ENCODE results near the gene ROPN1. TPM values are rescaled to one million over a fixed set of nuclear protein-coding genes. Genes with fewer than 3 reads are reported as not detected.
"Not testable (repeated sequence)": the region's sequence is repeated elsewhere in the genome, so short reads cannot be mapped to it uniquely, and the experiment has no call there.

Gene ROPN1
- not detected in 2 replicates for total RNA-seq

DNA sequence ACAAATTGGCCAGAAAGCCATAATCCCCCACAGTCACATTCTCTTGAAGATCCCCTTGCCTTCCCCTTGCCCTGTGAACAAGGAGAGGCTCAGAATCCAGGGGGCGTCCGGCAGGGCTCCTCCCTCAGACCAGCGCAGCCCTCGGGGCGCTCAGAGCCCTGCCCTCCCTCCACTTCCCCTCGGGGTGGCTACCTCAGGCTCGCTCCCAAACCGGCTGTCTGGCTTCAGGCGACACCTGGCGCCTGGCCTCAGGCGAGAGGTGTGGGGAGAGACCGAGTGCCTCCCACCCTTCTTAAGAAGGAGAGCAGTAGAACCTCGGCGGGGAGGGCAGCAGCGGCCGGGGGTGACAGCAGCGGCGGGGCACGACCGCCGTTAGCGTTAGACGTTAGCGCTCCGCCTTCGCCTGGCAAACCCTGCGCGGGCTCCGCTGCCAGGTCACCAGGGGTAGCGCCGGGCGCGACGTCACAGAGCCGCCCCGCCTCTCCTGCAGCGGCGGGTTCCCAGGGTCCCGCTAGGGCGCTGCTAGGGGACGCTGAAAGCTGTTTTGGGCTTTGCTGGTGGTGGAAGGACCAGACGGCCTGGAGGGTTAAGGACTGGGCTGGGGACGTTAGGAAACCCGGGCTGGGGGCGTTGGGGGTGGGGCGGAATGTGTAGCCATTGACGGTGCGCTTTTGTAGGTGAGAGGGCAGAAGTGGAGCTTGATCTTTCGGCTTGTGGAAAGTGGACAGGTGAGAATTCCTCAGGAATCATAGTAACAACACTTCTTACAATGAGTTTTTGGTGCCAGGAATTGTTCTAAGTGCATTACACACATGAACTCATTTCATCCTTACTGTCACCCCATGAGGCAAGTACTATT lies at the start of gene ROPN1:
TSS of gene ROPN1 (minus strand) at position 395 of the 859 bp plus-strand sequence. CDS start 11,643 bp downstream, outside the sequence.
- not testable (repeated sequence) for DNase-seq (ENCODE audit: extremely low read depth, low read depth, low spot score)

DNA sequence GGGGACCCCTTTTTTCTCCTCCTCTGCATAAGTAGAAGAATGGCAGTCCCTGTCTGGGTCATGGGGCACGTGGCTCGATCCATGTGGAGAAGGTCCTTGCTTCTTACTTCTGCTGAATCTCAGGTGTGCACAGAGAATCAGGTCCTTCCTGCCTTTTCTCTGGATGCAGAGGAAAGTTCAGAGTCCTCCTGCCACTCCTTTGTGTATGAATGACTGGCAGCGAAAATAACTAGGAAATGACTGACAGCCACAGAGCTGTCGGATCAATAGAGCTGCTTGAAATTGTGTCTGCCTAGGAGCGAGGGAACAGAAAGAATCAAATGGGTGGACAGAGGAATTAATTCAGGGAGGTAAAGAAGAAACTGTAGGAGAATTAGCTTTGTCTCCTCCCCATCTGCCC lies 49.6 kb upstream of the ROPN1 start:
- DNase-seq (ENCODE audit: extremely low read depth, low read depth, low spot score) = no peak

DNA sequence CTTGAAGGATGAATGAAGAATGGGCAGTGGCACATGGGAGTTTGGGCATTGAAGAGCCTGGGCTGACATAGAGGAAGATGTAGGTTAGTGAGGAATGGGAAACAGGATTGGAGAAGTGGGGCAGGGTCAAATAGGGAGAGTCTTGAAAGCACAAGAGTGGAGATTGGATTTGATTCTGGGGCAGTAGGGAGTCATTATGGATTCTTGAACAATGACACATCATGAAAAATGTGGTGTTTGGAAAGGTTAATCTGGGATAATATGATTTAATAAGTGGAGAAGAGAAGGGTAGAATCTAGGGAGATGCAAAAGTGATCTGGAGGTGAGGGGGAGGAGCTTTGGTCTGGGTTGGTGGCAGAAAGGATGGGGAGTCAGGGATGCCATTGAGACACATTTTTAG lies 45.4 kb upstream of the ROPN1 start:
- no peak for DNase-seq (ENCODE audit: extremely low read depth, low read depth, low spot score)

DNA sequence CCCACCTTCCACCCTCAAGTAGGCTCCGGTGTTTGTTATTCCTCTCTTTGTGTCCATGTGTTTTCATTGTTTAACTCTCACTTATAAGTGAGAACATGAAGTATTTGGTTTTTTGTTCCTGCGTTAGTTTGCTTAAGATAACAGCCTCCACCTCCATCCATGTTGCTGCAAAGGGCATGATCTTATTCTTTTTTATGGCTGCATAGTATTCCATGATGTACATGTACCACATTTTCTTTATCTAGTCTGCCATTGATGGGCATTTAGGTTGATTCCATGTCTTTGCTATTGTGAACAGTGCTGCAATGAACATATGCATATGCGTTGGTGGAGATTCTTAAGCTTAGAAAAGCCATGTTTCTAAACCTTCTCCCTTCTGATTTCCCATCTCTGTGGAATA lies 44.3 kb upstream of the ROPN1 start:
- DNase-seq (ENCODE audit: extremely low read depth, low read depth, low spot score) = not testable (repeated sequence)

DNA sequence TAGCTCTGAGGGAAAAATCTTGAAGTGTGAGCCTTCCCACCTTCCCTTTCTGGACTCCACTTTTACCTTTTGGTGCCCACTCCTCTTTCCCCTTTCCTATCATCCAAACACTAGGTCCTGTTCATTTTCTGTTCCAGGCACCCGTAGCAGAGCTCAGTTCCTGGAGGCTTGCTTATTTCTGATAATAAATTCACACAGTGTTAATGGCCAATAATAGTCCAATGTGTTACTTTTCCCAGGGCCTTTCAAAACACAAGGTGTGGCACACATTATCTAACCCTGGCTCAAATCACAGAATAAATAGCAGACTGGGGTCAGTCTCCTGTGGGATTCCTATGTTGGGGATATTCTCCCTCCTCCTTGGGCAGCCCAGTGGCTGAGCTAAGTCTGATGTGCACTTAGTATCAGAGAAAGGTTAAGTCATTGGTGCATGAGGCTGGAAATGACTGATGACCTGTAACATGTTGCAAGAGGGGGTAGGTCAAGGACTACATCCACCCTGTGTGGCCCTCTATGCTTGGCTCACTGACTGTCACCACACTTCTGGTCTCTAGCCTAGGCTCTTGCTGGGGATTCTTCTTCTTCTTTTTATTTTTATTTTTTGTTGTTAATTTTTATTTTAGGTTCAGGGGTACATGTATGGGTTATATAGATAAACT lies 43.7 kb upstream of the ROPN1 start:
- no peak for DNase-seq (ENCODE audit: extremely low read depth, low read depth, low spot score)

DNA sequence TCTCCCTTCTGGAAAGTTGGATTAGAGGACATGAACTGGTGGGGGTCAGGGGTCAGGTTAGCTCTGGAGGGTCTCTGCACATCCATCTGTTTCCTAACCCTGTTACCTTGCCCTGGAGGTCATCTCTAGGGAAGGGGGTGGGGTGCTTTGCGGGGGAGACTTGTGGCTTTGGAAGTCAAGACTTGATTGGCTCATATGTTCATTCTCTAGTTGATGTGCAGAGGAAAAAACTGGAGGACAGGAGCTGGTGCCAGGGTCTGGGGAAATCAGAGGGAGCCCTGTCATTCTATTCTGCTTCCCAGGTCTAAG lies 42.9 kb upstream of the ROPN1 start:
- DNase-seq (ENCODE audit: extremely low read depth, low read depth, low spot score) = no peak

DNA sequence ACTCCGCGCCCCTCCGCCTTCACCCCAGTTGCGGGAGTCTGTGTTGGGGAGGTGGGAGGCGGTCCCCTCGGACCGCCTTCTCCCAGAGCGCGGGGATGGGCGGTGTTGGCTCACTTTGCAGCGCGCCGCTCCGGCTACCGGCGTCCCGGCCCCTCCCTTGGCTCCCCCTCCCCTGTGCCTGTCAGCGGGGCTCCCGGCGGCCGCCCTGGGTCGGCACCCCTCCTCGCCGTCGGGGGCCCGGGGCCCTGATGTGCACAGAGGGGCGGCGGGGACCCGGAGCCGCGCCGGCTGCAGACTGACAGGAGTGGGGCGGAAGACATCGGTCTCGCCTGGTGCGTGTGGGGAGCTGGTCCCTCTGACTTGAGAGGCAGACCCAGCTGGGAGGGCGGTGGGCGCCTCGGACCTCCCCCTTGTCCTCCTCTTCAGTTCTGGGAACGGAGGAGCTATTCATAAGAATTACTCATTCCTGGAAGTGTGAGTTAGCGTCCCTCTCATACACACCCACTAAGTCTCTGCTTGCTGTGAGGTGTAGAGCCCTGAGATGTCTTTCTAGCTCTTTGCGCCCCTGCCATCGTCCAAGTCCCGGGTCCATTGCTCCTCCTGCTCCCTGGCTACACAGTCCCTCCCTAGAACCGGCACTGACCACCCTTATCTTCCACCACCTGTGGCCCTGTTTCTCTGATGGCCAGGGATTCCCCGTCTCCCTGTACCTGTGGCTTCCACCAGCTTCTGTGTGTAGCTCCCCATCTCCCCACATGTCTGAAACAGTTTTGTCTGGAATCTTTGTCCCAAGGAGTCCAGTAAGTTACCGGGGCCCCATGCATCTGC lies 42.3 kb upstream of the ROPN1 start:
- DNase-seq (ENCODE audit: extremely low read depth, low read depth, low spot score) = no peak

DNA sequence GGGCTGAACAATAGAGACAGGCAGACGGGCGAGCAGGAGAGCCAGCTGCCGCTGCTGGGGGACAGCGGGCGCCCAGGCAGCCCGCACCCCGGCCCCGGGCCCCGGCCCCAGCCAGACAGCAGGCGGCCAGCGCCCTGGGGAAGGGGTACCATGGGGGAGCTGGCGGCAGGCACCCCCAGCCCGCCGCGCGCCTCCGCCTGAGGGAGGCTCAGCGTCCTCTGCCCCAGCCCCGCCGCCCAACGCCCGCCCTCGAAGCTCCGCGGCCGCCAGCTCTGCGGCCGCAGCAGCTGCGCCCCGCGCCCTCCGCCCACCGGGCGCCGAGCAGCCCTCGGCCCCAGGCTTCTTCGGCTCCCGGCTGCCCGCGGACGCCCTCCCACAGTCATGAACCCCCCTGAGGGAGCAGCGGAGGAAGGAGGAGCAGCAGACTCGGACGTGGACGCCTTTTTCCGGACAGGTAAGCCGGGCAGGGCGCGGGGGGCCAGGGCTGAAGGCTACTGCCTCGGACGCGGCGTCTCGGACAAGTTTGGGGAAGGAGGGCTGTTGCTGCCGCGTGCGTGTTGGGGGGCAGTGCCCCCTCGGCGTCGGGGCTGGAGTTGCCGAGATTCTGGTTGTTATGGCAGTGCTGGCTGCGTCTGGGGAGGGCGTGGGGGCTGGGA lies 41.6 kb upstream of the ROPN1 start, which contains the start of gene KALRN:
TSS of gene KALRN (plus strand) at position 10 of the 656 bp plus-strand sequence.
- no peak for DNase-seq (ENCODE audit: extremely low read depth, low read depth, low spot score)

DNA sequence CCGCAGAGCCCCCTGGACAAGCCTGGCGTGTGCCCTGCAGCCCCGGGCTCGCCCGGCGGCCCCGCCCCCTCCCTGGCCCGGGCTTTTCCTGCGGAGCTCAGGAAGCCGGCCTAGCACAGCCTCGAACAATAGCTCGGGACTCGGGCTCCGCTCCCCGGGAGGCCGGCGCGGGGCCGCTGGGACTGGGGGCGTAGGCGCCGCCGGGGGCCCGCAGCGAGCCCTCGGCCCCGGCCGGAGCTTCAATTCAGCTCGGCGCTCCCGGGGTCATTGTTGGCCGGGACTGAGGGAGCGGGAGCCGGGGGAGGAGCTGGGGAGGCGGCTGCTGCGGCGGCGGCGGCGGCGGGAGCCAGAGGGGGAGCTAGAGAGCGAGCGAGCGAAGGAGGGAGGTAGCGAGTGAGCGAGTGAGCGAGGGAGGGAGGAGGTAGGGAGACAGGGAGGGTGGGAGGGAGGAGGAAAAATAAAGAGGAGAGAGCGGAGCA lies 41.0 kb upstream of the ROPN1 start:
- DNase-seq (ENCODE audit: extremely low read depth, low read depth, low spot score) = no peak

DNA sequence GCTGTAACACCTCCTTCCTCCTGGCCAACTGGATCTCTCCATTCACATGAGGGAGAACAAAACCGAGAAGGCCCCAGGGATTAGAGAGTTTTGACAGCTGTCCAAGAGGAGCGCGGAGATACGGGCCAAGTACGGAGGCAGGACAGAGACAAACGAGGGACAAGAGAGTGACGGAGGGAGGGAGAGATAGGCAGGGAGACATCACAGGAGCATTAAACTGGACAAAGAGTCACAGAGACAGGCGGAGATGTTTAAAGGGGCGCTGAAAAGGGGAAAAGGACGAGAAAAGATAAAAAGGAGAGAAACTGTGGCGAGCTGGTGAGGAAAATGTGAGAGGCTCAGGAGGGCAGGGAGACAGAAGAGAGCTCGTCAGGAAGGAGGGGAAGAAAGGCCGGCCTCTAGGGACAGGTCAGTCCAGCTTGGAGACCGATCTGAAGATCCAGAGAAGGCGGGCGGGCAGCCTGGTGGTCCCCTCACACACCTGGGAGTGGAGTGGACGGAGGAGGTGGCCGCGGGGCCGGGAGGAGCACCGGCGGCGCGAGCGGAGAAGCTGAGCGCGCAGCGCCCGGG lies 40.5 kb upstream of the ROPN1 start:
- no peak for DNase-seq (ENCODE audit: extremely low read depth, low read depth, low spot score)

DNA sequence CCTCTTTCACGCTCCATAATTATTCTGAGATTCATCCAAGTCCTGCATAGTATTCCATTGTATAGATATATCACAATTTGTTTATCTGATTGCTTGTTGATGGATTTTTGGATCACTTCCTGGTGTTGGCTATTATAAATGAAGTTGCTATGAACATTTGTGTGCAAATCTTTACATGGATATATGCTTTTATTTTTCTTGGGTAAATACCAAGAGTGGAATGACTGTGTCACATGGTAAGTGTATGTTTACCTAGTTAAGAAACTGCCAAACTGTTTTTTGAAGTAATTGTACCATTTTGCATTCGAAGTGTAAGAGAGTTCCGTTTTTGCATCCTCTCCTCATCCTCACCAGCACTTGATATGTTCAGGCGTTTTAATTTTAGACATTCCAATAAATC lies 34.6 kb upstream of the ROPN1 start:
- DNase-seq (ENCODE audit: extremely low read depth, low read depth, low spot score) = no peak

DNA sequence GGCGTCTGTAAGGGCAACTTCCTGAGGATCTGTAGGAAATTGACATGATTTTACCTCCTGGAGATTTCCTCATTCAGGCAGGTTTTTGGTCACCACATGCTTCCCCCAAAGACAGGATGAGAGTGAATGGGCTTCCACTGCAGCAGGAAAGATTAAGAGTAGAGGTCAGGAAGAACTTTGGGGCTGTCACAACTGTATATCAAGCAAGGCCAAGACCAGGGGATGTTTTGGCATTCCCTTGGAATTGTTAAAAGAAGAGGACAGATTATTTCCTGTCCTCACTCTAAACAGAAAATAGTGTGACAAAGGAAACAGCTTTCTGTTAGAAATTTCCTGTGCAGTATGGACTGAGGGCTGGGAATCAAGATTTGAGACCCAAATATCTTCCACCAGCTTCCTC lies 31.6 kb upstream of the ROPN1 start:
- not testable (repeated sequence) for DNase-seq (ENCODE audit: extremely low read depth, low read depth, low spot score)

DNA sequence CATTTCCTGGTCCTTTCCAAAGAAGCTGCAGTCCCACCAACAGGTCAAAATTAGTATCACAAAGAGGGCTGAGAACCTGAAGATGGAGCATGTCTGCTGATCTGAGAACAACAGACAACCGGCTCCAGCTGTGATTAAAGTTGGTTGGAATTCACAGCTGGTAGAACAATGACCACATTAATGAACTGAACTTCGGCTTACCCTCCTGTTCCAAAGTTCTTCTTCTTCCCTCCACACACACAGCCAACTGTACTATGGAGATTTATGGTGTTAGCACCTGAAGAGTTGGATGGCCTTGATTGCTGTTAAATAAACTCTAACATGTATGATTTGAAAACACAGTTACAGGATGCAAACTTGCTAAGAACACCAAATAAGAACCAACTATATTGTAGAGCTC lies 27.4 kb upstream of the ROPN1 start:
- no peak for DNase-seq (ENCODE audit: extremely low read depth, low read depth, low spot score)

DNA sequence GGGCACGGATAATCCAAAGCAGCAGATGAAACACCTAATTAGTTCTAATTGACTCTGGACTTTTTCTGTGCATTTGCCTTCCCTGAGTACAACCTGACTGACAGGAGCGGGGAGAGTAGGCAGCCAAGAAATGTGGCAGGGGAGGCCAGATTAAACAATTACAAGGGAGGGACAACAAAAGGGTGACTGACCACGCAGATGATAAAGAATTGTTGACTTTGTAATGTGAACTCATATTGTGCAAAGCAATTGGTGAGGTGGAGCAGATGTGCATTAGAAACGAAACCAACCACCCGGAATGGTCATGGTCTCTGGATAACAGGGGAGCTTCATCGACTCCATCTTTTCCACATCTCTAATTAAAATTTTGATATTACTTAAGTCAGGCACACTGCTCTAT lies 25.6 kb upstream of the ROPN1 start:
- not testable (repeated sequence) for DNase-seq (ENCODE audit: extremely low read depth, low read depth, low spot score)

DNA sequence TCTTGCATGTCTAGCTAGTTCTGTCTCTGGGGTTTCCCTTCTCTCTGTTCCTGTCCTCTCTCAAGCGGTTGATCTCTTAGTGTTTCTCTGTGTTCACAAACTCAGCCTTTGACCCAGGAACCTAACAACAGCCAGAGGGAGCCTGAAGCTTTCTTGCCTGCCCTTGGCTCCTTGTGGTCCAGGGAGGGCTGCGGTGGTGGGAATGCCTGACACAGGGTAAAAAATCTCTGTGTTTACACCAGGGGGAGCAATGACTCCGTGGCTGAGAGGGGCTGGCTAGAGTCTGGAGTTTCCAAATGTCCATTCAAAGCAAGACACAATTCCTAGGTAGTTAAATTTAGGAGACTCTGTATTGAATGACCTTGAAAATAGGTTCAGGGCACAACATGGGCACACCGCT lies 24.6 kb upstream of the ROPN1 start:
- DNase-seq (ENCODE audit: extremely low read depth, low read depth, low spot score) = not testable (repeated sequence)

DNA sequence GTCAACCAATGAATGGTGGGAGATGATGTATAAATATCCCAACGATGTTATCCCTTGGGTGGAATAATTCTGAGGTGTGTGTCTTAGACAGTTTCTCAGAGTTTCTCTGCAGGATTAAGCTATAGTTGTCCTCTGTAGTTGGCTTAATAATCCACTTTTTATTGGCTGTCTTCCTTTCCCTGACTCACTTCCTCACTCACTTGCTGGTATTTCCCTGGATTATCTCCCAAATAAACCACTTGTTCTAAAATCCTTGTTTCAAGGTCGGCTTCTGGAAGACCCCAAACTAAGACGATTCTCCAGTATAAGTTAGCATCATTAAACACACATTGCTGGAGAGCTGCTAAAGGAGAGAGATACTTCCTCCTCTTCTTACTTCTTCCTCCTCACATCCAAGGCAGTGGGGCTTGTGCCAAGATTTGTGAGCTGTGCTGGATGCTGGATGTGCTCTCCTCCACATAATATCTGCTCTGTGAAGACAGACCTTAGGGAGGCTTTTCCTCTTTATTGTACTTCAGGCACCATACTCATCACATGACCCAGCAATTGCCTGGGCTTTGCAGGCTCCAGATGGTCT lies 22.5 kb upstream of the ROPN1 start:
- DNase-seq (ENCODE audit: extremely low read depth, low read depth, low spot score) = no peak

DNA sequence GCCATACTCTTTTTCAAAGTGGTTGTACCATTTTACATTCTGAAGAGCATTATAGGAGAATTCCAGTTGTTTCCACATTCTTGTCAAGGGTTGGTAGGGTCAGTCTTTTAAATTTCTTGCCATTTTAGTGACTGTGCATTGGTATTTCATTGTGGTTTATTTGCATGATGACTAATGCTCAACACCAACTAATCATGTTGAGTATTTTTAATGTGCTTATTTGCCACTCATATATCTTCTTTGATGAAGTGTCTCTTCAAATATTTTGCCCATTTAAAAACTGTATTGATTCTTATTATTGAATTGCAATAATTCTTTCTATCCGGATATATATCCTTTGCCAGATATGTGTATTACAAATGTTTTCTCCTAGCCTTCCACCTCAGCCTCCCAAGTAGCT lies 16.4 kb upstream of the ROPN1 start:
- not testable (repeated sequence) for DNase-seq (ENCODE audit: extremely low read depth, low read depth, low spot score)

DNA sequence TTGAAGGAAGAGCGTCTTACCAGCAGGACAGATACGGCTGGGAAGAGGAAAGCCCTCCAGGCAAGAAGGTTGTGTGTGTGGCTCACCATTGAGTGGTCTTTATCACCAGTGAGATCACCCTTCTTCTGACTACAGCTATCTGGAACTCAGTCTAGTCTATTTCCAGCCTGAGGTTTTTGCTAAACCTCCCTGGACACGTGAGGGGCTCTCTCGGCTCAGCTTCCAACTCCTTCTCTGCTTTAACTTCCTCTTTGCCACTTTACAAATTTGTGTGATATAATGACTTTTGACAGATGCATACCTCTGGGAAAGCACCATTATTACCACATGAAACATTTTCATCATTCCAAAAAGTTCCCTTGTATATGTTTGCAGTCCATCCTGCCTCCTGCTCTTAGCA lies 15.3 kb upstream of the ROPN1 start:
- DNase-seq (ENCODE audit: extremely low read depth, low read depth, low spot score) = no peak

DNA sequence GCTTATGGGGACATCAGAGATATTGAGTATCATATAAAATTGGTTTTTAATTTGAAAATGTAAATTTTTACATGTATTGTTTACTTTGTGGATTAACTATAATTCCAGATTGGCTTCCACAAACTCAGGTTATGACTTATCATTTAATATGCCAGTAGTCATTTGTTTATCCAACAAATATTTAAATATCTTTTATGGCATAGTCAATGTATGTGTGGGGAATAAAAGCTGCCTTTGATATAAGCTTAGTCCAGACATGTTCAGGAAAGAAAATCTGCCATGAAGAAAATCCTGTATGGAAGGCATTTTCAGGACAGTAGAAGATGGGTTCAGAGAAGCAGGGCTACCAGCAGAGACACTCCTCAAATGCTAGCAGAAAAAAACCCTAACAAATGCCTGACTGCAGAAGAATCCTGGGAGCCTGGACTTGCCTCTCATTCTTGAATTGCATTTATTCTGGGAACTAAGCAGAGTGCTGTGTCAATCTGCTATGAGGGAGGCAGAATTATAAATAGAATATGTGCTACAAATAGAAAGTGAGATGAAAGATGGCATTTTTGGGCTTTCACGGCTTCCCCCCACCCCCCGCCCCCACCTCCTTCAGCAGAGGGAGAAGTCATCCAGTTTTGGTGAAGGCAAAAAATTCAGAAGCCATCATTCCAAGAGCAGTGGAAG lies 10.6 kb upstream of the ROPN1 start:
- DNase-seq (ENCODE audit: extremely low read depth, low read depth, low spot score) = not testable (repeated sequence)
